NT2/D1 (cell line): ENCODE data around the gene TMEM151A.

Experiments used
- DNase-seq: peaks from one replicate; pipeline ENCODE4 v3.0.0-alpha.2; 2011; ENCODE audit warnings: low read depth, low spot score
- H3K27me3 ChIP-seq: 2 replicates; pipeline ENCODE4 v1.6.0; 2011; ENCODE audit warnings: mild to moderate bottlenecking; ENCODE audit not compliant: insufficient read length, insufficient read depth
- H3K36me3 ChIP-seq: 2 replicates; pipeline ENCODE4 v1.6.1; 2011; ENCODE audit warnings: mild to moderate bottlenecking, low read length, mixed read lengths; ENCODE audit not compliant: insufficient read depth, insufficient read length
- H3K4me1 ChIP-seq: 2 replicates; pipeline ENCODE4 v1.5.1; 2011; ENCODE audit not compliant: insufficient read depth, insufficient read length
- H3K4me3 ChIP-seq: 2 replicates; pipeline ENCODE4 v1.5.1; 2011; ENCODE audit warnings: low read depth; ENCODE audit not compliant: insufficient read length
- H3K9ac ChIP-seq: 2 replicates; pipeline ENCODE4 v1.6.0; 2011; ENCODE audit warnings: low read depth; ENCODE audit not compliant: insufficient read length
- H3K9me3 ChIP-seq: 2 replicates; pipeline ENCODE4 v1.5.1; 2011; ENCODE audit warnings: mild to moderate bottlenecking, low read length; ENCODE audit not compliant: insufficient read depth
- SUZ12 ChIP-seq: IDR thresholded peaks from 2 replicates; pipeline ENCODE4 v1.6.1; 2011; ENCODE audit not compliant: insufficient read length, insufficient read depth; ENCODE audit errors: extremely low read depth
- YY1 ChIP-seq: IDR thresholded peaks from 2 replicates; pipeline ENCODE4 v1.6.1; 2011; ENCODE audit not compliant: insufficient read length, insufficient read depth
- ZNF274 ChIP-seq: IDR thresholded peaks from 2 replicates; pipeline ENCODE4 v1.6.1; 2011; ENCODE audit warnings: mild to moderate bottlenecking, low read depth, low read length

TMEM151A gene

GRCh38 chr11:66322732-66323427 lies 31.2 kb downstream of the TMEM151A start:
- no peak for DNase-seq
- Histone ChIP-seq H3K4me1 (peaks cover 45% of the 10 kb centered on the region), H3K36me3 (no peaks in the 10 kb centered on the region), H3K9ac (no peak overlapping the region), H3K4me3 (no peak overlapping the region), H3K9me3 (peaks cover 11% of the 10 kb centered on the region; the same call in 1 of the 2 replicates), H3K27me3 (no peaks in the 10 kb centered on the region)
- TF ChIP-seq ZNF274 (no peak), SUZ12 (no peak), YY1 (no peak)

DNA sequence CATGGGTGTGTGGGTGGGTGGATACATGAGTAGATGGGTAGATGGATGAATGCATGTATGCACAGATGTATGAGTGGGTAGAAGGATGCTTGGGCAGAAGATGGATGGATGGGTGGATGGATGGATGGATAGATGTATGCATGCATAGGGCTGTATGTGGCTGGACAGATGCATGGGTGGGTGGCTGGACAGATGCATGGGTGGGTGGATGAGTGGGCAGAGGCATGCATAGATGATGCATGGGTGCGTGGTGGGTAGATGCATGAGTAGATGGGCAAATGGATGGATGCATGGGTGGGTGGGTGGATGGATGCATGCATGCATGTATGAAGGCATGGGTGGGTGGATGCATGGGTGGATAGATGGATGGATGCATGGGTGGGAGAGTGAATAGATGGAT lies 32.0 kb downstream of the TMEM151A start:
- Histone ChIP-seq H3K36me3 (no peaks in the 10 kb centered on the region), H3K4me3 (no peak overlapping the region), H3K9ac (no peak overlapping the region), H3K27me3 (no peaks in the 10 kb centered on the region), H3K9me3 (peaks cover 10% of the 10 kb centered on the region; the same call in 1 of the 2 replicates), H3K4me1 (peaks cover 41% of the 10 kb centered on the region)
- DNase-seq: no peak
- TF ChIP-seq SUZ12 (no peak), YY1 (no peak), ZNF274 (no peak)

GRCh38 chr11:66324664-66325063 lies 33.0 kb downstream of the TMEM151A start:
- H3K36me3 ChIP-seq: no peaks in the 10 kb centered on the region
- H3K4me1 ChIP-seq: peaks cover 37% of the 10 kb centered on the region
- peak overlapping the region; percentile 61 for H3K9ac ChIP-seq
- H3K9me3 ChIP-seq: no peaks in the 10 kb centered on the region
- H3K4me3 ChIP-seq: no peak overlapping the region
- H3K27me3 ChIP-seq: no peaks in the 10 kb centered on the region
- TF ChIP-seq SUZ12 (no peak), YY1 (no peak), ZNF274 (no peak)
- no peak for DNase-seq

DNA sequence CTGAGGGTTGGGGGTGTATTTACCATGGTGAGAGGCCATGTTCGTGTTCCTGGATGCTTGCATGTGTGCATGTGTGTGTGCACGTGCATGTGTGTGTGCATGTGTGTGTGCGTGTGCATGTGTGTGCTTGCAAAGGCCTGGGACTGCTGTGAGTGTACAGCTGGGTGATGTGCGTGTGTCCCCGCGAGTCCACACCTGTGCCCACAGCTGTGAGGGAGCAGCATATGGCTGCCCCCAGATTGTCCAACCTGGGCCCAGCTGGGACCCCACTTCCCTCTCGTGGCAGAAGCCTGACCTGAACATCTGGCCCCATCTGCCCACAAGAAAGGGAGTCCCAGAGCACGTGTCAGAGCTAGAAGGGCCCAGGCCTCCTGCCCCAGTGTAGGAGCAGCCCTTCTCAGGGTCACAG lies 33.6 kb downstream of the TMEM151A start:
- no peaks in the 10 kb centered on the region for H3K27me3 ChIP-seq
- peaks cover 37% of the 10 kb centered on the region for H3K4me1 ChIP-seq
- DNase-seq: no peak
- TF ChIP-seq ZNF274: no peak
- no peak for TF ChIP-seq YY1
- TF ChIP-seq SUZ12: no peak
- no peaks in the 10 kb centered on the region for H3K9me3 ChIP-seq
- H3K4me3 ChIP-seq: no peak overlapping the region
- peak overlapping the region; percentile 61 for H3K9ac ChIP-seq
- no peaks in the 10 kb centered on the region for H3K36me3 ChIP-seq

DNA sequence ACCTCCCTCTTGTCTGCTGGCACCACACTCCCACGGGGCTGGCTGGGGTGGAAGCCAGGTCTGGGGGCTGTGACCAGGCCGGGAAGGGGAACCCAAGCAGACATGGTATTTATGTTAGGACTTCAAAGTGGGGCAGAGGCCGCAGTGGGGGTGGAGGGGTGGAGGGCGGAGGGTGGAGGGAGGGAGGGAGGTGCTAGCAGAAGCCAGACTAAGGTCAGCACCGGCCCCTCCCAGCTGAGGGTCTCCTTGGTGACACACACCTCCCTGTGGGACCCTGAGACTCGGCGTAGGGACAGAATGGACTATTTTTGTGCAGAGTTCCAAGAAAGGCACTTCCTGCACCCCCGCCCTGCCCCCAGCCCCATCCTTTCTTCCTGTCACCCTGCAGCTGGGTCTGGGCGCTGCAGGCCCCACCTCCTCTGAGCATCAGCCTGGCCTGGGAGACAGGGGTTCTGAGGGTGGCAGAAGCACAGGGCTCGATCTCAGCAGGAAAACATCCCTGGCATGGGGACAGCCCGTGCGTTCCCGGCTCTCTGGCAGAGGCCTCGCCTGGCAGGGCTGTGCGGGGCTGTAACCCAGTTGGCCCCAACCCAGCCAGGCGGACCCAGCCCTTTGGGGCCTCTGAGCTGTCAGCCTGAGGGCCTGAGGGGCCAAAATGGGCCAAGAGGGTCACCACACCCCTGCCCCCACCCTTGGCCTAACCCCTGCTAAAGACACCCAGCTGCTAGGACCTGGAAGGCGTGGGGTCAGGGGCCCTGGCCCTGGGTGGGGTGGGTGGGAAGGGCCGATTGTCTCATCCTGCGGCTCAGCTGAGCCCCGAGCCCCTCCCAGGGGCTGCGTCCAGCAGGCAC lies 34.8 kb downstream of the TMEM151A start:
- no peak for DNase-seq
- peaks cover 7% of the 10 kb centered on the region for H3K36me3 ChIP-seq
- peaks cover 37% of the 10 kb centered on the region for H3K4me1 ChIP-seq
- no peaks in the 10 kb centered on the region for H3K9me3 ChIP-seq
- H3K9ac ChIP-seq: peak overlapping the region; percentile 53
- no peak overlapping the region for H3K4me3 ChIP-seq
- TF ChIP-seq YY1: no peak
- no peak for TF ChIP-seq SUZ12
- TF ChIP-seq ZNF274: no peak
- H3K27me3 ChIP-seq: no peaks in the 10 kb centered on the region

GRCh38 chr11:66327171-66328030 lies 35.7 kb downstream of the TMEM151A start:
- no peak for DNase-seq
- Histone ChIP-seq H3K9ac (peak overlapping the region; percentile 53), H3K27me3 (no peaks in the 10 kb centered on the region), H3K36me3 (peaks cover 17% of the 10 kb centered on the region), H3K4me3 (no peak overlapping the region), H3K4me1 (peaks cover 37% of the 10 kb centered on the region), H3K9me3 (no peaks in the 10 kb centered on the region)
- TF ChIP-seq SUZ12 (no peak), ZNF274 (no peak), YY1 (no peak)

DNA sequence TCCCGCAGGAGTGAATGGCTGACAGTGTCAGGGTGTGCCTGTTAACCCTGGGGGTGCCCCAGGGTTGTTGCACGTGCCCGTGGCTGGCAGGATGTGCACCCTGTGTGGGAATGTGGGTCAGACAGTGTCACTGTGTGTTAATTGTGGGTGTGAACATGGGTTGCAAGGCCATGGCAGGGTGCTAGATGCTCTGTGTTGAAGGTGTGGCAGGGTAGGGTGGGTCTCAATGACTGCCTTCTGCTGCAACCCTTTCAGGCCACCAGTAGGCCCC lies 36.3 kb downstream of the TMEM151A start:
- Histone ChIP-seq H3K9me3 (no peaks in the 10 kb centered on the region), H3K4me1 (peaks cover 37% of the 10 kb centered on the region), H3K27me3 (no peaks in the 10 kb centered on the region), H3K36me3 (peaks cover 22% of the 10 kb centered on the region), H3K9ac (peak overlapping the region; percentile 53), H3K4me3 (no peak overlapping the region)
- DNase-seq: no peak
- no peak for TF ChIP-seq ZNF274
- no peak for TF ChIP-seq SUZ12
